Neural cell (in vitro differentiated cells): ENCODE results near the gene RGS6.

ENCODE experiments used
- EP300 ChIP-seq: fragments of 450-650 bp; conservative IDR thresholded peaks from 2 replicates; pipeline ENCODE4 v1.6.1; 2014; ENCODE audit warnings: antibody characterized with exemption, mild to moderate bottlenecking, moderate library complexity; ENCODE audit not compliant: poor library complexity, severe bottlenecking
- EZH2 ChIP-seq: fragments of 200-600, 300-800 bp; shearing (Covaris generic), sonication (generic); IDR thresholded peaks from 2 replicates; pipeline ENCODE4 v1.6.1; 2014; ENCODE audit warnings: antibody characterized with exemption, low read length, borderline replicate concordance, mild to moderate bottlenecking; ENCODE audit not compliant: insufficient read depth, poor library complexity, severe bottlenecking
- MXI1 ChIP-seq: fragments of 450-650 bp; conservative IDR thresholded peaks from 2 replicates; pipeline ENCODE4 v1.6.1; 2014; ENCODE audit warnings: antibody characterized with exemption, mild to moderate bottlenecking; ENCODE audit not compliant: poor library complexity, severe bottlenecking
- POLR2AphosphoS5 ChIP-seq: IDR thresholded peaks from 2 replicates; pipeline ENCODE4 v1.6.1; 2012
- RAD21 ChIP-seq: fragments of 450-650 bp; conservative IDR thresholded peaks from 2 replicates; pipeline ENCODE4 v1.6.1; 2014; ENCODE audit warnings: antibody characterized with exemption, mild to moderate bottlenecking, moderate library complexity
- SMC3 ChIP-seq: fragments of 450-650 bp; conservative IDR thresholded peaks from 2 replicates; pipeline ENCODE4 v1.6.1; 2014; ENCODE audit warnings: antibody characterized with exemption, mild to moderate bottlenecking, moderate library complexity; ENCODE audit not compliant: poor library complexity
- TAF1 ChIP-seq: IDR thresholded peaks from 2 replicates; pipeline ENCODE4 v1.6.1; 2012; ENCODE audit warnings: low read depth
- TF ChIP-seq, protein P1 (sequence below): fragments of 450-650 bp; IDR thresholded peaks from 2 replicates; pipeline ENCODE4 v1.5.1; 2014; ENCODE audit warnings: antibody characterized with exemption, mild to moderate bottlenecking, moderate library complexity; ENCODE audit not compliant: poor library complexity, severe bottlenecking
- TF ChIP-seq, protein P2 (sequence below): IDR thresholded peaks from 2 replicates; pipeline ENCODE4 v1.6.1; 2012; ENCODE audit warnings: borderline replicate concordance

DNA sequence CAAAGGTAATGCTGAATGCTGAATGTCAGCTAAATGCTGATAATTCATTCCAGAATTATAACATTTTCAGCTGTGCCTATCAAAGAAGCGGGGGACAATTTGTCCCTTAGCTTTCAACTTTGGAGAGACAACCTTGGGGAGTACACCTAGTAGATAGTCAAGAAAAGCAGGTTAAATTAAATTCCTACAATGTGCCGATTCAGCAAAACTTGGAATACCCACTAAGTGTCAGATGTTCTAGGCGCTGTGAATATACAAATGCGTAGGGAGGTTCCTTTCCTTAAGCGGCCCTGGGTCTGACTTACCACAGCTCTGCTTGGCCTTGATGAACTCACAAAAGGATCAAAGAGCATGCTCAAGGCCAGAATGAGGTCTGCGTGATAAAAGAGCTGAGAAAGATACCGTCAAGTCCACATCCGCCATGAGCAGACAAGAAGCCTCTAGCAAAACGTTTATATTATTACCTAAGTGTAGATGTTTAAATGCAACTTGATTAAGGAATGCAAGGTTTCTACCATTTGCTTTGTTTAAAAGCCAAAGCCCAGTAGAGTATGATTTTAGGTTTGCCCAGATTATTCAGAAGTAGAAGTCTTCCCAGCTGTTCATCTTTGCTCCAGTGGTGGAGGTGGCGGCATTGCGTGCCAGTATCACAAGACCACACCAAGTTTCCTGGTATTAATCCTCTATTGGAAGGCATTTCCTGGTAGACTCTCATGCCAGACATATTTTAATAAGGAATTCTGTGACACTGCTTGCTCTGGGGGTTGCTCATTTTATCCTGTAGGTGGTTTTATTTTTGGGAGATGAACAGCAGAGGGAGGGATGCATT is 593.1 kb downstream of the RGS6 start:
- TF ChIP-seq EP300 = no peak
- TF ChIP-seq, protein P1, sequence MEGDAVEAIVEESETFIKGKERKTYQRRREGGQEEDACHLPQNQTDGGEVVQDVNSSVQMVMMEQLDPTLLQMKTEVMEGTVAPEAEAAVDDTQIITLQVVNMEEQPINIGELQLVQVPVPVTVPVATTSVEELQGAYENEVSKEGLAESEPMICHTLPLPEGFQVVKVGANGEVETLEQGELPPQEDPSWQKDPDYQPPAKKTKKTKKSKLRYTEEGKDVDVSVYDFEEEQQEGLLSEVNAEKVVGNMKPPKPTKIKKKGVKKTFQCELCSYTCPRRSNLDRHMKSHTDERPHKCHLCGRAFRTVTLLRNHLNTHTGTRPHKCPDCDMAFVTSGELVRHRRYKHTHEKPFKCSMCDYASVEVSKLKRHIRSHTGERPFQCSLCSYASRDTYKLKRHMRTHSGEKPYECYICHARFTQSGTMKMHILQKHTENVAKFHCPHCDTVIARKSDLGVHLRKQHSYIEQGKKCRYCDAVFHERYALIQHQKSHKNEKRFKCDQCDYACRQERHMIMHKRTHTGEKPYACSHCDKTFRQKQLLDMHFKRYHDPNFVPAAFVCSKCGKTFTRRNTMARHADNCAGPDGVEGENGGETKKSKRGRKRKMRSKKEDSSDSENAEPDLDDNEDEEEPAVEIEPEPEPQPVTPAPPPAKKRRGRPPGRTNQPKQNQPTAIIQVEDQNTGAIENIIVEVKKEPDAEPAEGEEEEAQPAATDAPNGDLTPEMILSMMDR = no peak
- TF ChIP-seq POLR2AphosphoS5 = no peak
- no peak for TF ChIP-seq EZH2
- TF ChIP-seq MXI1 = no peak
- TF ChIP-seq TAF1 = no peak
- TF ChIP-seq, protein P2, sequence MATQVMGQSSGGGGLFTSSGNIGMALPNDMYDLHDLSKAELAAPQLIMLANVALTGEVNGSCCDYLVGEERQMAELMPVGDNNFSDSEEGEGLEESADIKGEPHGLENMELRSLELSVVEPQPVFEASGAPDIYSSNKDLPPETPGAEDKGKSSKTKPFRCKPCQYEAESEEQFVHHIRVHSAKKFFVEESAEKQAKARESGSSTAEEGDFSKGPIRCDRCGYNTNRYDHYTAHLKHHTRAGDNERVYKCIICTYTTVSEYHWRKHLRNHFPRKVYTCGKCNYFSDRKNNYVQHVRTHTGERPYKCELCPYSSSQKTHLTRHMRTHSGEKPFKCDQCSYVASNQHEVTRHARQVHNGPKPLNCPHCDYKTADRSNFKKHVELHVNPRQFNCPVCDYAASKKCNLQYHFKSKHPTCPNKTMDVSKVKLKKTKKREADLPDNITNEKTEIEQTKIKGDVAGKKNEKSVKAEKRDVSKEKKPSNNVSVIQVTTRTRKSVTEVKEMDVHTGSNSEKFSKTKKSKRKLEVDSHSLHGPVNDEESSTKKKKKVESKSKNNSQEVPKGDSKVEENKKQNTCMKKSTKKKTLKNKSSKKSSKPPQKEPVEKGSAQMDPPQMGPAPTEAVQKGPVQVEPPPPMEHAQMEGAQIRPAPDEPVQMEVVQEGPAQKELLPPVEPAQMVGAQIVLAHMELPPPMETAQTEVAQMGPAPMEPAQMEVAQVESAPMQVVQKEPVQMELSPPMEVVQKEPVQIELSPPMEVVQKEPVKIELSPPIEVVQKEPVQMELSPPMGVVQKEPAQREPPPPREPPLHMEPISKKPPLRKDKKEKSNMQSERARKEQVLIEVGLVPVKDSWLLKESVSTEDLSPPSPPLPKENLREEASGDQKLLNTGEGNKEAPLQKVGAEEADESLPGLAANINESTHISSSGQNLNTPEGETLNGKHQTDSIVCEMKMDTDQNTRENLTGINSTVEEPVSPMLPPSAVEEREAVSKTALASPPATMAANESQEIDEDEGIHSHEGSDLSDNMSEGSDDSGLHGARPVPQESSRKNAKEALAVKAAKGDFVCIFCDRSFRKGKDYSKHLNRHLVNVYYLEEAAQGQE = no peak
- no peak for TF ChIP-seq RAD21
- TF ChIP-seq SMC3 = no peak
